Raji (cell line): Measurements from ENCODE around the gene INTS3.

Experiments
- POLR2A ChIP-seq: IDR thresholded peaks from 2 replicates; pipeline ENCODE4 v1.6.1; 2011; ENCODE audit warnings: low read depth, low read length, control low read depth; ENCODE audit not compliant: insufficient read depth

The INTS3 gene

GRCh38 chr1:153698020-153698922, 29.6 kb upstream of the INTS3 start:
- no peak for TF ChIP-seq POLR2A

- TF ChIP-seq POLR2A = no peak
Observed at GRCh38 chr1:153698923-153699714, 28.7 kb upstream of the INTS3 start.

- no peak for TF ChIP-seq POLR2A
Observed at GRCh38 chr1:153699768-153700167, 28.1 kb upstream of the INTS3 start.

- no peak for TF ChIP-seq POLR2A
Observed at GRCh38 chr1:153705484-153705883, 22.4 kb upstream of the INTS3 start.

GRCh38 chr1:153711026-153711425, 16.8 kb upstream of the INTS3 start:
- no peak for TF ChIP-seq POLR2A

GRCh38 chr1:153717330-153717729, 10.5 kb upstream of the INTS3 start:
- no peak for TF ChIP-seq POLR2A

GRCh38 chr1:153723687-153724086, 4.2 kb upstream of the INTS3 start:
- no peak for TF ChIP-seq POLR2A

- TF ChIP-seq POLR2A = no peak
Observed at GRCh38 chr1:153728305-153729066, 636 bp downstream of the INTS3 start.

GRCh38 chr1:153730468-153730988, 2.7 kb downstream of the INTS3 start:
- TF ChIP-seq POLR2A = no peak

- no peak for TF ChIP-seq POLR2A
Observed at GRCh38 chr1:153733970-153734369, 6.1 kb downstream of the INTS3 start.

GRCh38 chr1:153734396-153735089, 6.7 kb downstream of the INTS3 start:
- TF ChIP-seq POLR2A = no peak

- TF ChIP-seq POLR2A = no peak
Observed at GRCh38 chr1:153735090-153735420, 7.2 kb downstream of the INTS3 start.

- TF ChIP-seq POLR2A = no peak
Observed at GRCh38 chr1:153741986-153742385, 14.1 kb downstream of the INTS3 start.

- no peak for TF ChIP-seq POLR2A
Observed at GRCh38 chr1:153742411-153743142, 14.7 kb downstream of the INTS3 start.
